Mucosa of stomach (tissue), 1 donor: ENCODE data around the gene SSNA1.

Experiments used
- H3K27me3 ChIP-seq: one replicate; pipeline ENCODE4 v1.7.0; 2013; ENCODE audit warnings: mild to moderate bottlenecking, low read length; ENCODE audit not compliant: control insufficient read depth, insufficient read depth
- H3K36me3 ChIP-seq: one replicate; pipeline ENCODE4 v1.7.0; 2013; ENCODE audit warnings: low read length; ENCODE audit not compliant: control insufficient read depth, insufficient read depth
- H3K4me1 ChIP-seq: one replicate; pipeline ENCODE4 v1.7.0; 2013; ENCODE audit warnings: mild to moderate bottlenecking, low read length; ENCODE audit not compliant: control insufficient read depth, insufficient read depth
- H3K4me3 ChIP-seq: one replicate; pipeline ENCODE4 v1.7.0; 2013; ENCODE audit warnings: low read length
- H3K9ac ChIP-seq: one replicate; pipeline ENCODE4 v1.7.0; 2013; ENCODE audit warnings: mild to moderate bottlenecking, low read length, moderate library complexity
- H3K9me3 ChIP-seq: one replicate; pipeline ENCODE4 v1.7.0; 2013; ENCODE audit warnings: mild to moderate bottlenecking, low read length, moderate library complexity; ENCODE audit not compliant: control insufficient read depth
- donor health status: Pancreatic carcinoma.

SSNA1 gene

DNA sequence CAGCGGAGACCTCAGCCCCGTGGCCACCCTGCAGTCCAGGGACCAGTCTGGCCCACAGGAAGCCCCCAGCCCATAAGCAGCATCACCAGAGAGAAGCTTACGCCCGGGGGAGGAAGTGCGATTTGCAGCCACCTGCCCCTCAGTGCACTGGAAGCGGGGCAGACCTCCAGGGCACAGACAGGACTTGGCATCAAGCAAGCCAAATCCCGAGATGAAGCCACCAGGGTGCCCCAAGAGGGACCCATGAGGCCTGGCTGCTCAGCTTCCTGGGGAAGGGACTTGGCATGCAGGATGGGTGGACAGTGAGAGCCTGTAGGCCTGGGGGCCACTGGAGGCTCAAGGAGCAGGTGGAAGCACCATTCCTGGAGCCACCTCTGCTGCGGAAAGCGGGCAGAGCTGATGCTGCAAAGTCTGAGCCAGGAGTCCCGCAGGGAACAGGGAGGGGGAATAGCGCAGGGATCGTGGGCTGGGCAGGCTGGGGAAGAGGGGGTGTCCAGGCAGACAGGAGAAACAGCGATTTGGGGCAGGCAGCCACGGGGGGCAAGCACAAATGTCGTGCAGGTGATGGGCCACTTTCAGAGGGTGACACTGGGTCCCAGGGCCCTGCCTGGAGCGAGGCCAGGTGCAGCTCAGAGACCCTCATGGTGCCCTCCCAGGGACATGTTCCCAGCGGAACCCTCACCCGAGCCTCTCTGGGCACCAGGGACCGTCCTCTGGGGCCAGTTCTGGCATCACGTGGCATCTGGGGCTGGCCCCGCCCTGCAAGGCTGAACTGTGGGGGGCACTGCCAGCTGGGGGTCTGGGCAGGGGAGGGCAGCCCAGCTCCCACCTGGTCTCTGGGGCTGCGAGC lies 21.9 kb upstream of the SSNA1 start:
- Histone ChIP-seq H3K27me3 (peaks cover 86% of the 10 kb centered on the region), H3K4me1 (peaks cover 31% of the 10 kb centered on the region)

DNA sequence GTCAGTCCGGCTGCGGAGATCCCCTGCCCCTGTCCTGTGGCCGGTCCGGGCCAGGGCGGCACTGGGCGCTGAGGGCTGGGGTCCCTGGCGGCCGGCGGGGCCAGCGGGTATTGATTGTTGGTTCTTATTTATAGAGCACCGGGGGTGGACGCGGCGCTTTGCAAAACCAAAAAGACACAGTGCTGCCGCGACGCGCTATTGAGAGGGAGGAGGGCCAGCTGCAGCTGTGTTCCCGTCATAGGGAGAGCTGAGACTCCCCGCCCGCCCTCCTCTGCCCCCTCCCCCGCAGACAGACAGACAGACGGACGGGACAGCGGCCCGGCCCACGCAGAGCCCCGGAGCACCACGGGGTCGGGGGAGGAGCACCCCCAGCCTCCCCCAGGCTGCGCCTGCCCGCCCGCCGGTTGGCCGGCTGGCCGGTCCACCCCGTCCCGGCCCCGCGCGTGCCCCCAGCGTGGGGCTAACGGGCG lies 21.2 kb upstream of the SSNA1 start:
- no peaks in the 10 kb centered on the region for H3K36me3 ChIP-seq
- H3K4me3 ChIP-seq, result no peak overlapping the region
- H3K4me1 ChIP-seq, result peaks cover 32% of the 10 kb centered on the region
- no peaks in the 10 kb centered on the region for H3K9me3 ChIP-seq
- H3K9ac ChIP-seq, result no peak overlapping the region
- peaks cover 86% of the 10 kb centered on the region for H3K27me3 ChIP-seq

More for the DNA sequence above, 21.9 kb upstream of the SSNA1 start:
- H3K9ac ChIP-seq, result no peak overlapping the region
- H3K4me3 ChIP-seq, result no peak overlapping the region
- H3K9me3 ChIP-seq, result no peaks in the 10 kb centered on the region
- H3K36me3 ChIP-seq, result no peaks in the 10 kb centered on the region

DNA sequence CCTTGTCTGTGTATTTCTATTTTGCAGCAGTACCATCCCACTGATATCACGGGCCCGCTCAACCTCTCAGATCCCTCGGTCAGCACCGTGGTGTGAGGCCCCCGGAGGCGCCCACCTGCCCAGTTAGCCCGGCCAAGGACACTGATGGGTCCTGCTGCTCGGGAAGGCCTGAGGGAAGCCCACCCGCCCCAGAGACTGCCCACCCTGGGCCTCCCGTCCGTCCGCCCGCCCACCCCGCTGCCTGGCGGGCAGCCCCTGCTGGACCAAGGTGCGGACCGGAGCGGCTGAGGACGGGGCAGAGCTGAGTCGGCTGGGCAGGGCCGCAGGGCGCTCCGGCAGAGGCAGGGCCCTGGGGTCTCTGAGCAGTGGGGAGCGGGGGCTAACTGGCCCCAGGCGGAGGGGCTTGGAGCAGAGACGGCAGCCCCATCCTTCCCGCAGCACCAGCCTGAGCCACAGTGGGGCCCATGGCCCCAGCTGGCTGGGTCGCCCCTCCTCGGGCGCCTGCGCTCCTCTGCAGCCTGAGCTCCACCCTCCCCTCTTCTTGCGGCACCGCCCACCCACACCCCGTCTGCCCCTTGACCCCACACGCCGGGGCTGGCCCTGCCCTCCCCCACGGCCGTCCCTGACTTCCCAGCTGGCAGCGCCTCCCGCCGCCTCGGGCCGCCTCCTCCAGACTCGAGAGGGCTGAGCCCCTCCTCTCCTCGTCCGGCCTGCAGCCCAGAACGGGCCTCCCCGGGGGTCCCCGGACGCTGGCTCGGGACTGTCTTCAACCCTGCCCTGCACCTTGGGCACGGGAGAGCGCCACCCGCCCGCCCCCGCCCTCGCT lies 20.5 kb upstream of the SSNA1 start:
- H3K27me3 ChIP-seq, result peaks cover 86% of the 10 kb centered on the region
- peaks cover 33% of the 10 kb centered on the region for H3K4me1 ChIP-seq
- H3K9ac ChIP-seq, result no peak overlapping the region
- no peak overlapping the region for H3K4me3 ChIP-seq
- no peaks in the 10 kb centered on the region for H3K9me3 ChIP-seq
- no peaks in the 10 kb centered on the region for H3K36me3 ChIP-seq

DNA sequence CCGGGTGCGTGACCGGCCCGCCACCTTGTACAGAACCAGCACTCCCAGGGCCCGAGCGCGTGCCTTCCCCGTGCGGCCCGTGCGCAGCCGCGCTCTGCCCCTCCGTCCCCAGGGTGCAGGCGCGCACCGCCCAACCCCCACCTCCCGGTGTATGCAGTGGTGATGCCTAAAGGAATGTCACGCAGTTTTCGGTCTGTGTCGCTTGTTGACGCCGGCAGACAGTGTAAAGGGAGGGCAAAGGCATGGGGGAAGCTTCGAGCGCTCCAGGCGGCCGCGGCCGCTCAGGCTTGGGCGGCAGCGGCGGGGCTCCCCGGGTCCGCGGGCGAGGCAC lies 19.9 kb upstream of the SSNA1 start:
- no peak overlapping the region for H3K9ac ChIP-seq
- H3K9me3 ChIP-seq, result no peaks in the 10 kb centered on the region
- H3K4me1 ChIP-seq, result peaks cover 33% of the 10 kb centered on the region
- no peaks in the 10 kb centered on the region for H3K36me3 ChIP-seq
- H3K27me3 ChIP-seq, result peaks cover 89% of the 10 kb centered on the region
- no peak overlapping the region for H3K4me3 ChIP-seq

DNA sequence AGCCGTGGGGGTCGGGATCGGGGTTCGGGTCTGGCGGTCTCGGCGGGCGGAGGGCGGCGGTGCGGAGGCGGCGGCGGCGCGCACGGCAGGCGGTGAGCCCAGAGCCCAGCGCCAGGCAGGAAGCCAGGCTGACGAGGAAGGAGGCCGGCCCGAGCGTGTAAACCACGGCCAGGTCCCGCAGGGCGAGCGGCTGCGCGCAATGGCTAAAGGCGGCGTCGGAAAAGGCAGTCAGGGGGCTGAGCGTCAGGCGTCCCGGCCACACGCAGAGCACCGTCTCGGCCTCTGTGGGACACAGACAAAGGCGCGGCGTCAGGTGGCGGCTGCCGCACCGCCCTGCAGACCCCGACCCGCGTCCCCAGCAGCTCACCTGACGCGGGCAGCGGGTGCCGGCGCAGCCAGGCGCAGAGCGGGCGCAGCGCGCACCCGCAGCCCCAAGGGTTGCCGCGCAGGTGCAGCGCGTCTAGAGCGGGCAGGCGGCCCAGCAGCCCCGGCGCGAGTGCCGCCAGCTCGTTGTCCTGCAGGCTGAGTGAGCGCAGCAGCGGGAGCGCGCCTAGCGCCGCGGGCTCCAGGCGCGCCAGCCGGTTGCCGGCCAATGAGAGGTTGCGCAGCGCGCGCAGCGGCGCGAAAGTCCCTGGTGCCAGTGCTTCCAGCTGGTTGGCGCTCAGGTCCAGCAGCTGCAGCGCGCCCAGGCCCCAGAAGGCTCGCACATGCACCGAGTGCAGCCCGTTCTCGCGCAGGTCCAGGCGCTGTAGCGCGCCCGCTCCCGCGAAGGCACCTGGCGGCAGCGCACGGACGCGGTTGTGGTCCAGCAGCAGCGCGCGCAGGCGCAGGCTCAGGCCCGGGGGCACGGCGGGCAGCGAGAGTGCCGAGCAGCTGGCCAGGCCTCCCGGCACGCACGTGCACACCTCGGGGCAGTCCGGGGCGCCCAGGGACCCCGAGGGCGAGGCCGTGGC lies 19.3 kb upstream of the SSNA1 start:
- peaks cover 34% of the 10 kb centered on the region for H3K4me1 ChIP-seq
- peaks cover 89% of the 10 kb centered on the region for H3K27me3 ChIP-seq
- no peaks in the 10 kb centered on the region for H3K9me3 ChIP-seq
- no peak overlapping the region for H3K4me3 ChIP-seq
- no peak overlapping the region for H3K9ac ChIP-seq
- H3K36me3 ChIP-seq, result no peaks in the 10 kb centered on the region

DNA sequence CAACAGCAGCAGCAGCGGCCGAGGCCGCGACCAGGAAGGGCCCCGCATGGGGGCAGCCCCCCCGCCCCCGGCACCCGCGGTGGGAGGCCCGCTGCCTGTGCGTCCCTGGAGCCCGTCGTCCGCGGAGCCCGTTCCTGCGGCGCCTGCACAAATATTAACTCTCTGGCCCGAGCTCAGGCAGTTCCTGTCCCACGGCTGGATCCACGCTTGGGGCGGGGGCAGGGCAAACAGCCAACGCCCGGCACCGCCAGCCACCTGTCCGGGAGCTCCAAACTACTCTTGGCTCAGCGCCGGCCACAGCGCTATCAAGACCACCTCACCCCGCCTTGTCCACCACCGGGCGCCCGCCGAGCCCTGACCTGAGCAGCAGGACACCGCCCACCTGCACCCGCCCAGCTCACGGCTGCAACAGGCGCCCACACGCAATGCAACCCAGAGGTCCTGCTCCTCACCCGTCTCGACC lies 18.5 kb upstream of the SSNA1 start, which contains the start of gene LRRC26:
LRRC26 (minus strand) TSS at position 156 of the 463 bp plus-strand sequence; CDS start at position 48, 108 bp downstream.
- no peak within 1 kb of the TSS for H3K9ac ChIP-seq

DNA sequence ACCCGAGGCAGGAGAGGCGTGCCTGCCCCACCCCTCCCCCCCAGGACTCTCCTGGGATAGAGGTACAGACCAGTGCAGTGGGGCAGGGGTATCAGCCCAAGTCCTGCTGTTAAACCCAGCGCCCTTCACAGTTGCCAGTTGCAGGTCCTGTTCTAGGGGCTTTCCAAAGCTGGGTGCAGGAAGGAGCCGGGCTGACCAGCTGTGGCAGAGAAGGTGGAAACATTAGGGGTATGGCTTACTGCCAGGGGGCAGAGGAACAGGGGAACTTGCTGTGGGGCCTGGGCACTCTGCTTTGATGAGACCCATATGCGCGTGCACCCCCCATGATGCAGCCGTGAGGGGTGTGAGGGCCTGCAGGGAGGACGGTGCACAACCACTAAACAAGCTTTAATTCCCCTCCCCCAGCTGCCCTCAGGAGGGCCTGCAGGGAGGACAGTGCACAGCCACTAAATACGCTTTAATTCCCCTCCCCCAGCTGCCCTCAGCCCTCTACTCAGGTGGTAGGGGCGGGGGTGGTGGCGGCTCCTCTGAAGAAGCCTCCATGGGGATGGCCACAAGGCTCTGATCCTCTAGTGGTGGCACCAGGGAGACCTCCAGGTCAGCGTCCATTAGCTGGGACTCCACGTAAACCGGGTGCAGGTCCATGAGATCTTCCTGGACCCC lies 17.9 kb upstream of the SSNA1 start:
- Histone ChIP-seq H3K4me3 (no peak overlapping the region), H3K36me3 (no peaks in the 10 kb centered on the region), H3K9me3 (no peaks in the 10 kb centered on the region), H3K4me1 (peaks cover 40% of the 10 kb centered on the region), H3K9ac (no peak overlapping the region), H3K27me3 (peaks cover 84% of the 10 kb centered on the region)

More for the DNA sequence above, 18.5 kb upstream of the SSNA1 start, which contains the start of gene LRRC26:
- Histone ChIP-seq H3K27me3 (peaks cover 87% of the 10 kb centered on the region), H3K36me3 (no peaks in the 10 kb centered on the region), H3K4me1 (peaks cover 35% of the 10 kb centered on the region), H3K4me3 (no peak within 1 kb of the TSS), H3K9me3 (no peaks in the 10 kb centered on the region)

GRCh38 chr9:137171149-137171900 lies 17.2 kb upstream of the SSNA1 start:
- H3K9me3 ChIP-seq, result no peaks in the 10 kb centered on the region
- peaks cover 78% of the 10 kb centered on the region for H3K27me3 ChIP-seq
- no peak overlapping the region for H3K4me3 ChIP-seq
- peaks cover 40% of the 10 kb centered on the region for H3K4me1 ChIP-seq
- H3K36me3 ChIP-seq, result no peaks in the 10 kb centered on the region
- no peak overlapping the region for H3K9ac ChIP-seq

GRCh38 chr9:137172901-137173795 lies 15.3 kb upstream of the SSNA1 start:
- H3K4me1 ChIP-seq, result peaks cover 44% of the 10 kb centered on the region
- no peaks in the 10 kb centered on the region for H3K36me3 ChIP-seq
- H3K9ac ChIP-seq, result no peak overlapping the region
- no peak overlapping the region for H3K4me3 ChIP-seq
- H3K9me3 ChIP-seq, result no peaks in the 10 kb centered on the region
- H3K27me3 ChIP-seq, result peaks cover 60% of the 10 kb centered on the region
